GM12872 (cell line): ENCODE data around the gene PLEKHS1.

Experiments used
- TF ChIP-seq, protein P1 (sequence below): IDR thresholded peaks from 3 replicates; pipeline ENCODE4 v1.5.1; 2011; ENCODE audit warnings: low read depth, mild to moderate bottlenecking, low read length, moderate library complexity; ENCODE audit not compliant: insufficient read depth

The PLEKHS1 gene

DNA sequence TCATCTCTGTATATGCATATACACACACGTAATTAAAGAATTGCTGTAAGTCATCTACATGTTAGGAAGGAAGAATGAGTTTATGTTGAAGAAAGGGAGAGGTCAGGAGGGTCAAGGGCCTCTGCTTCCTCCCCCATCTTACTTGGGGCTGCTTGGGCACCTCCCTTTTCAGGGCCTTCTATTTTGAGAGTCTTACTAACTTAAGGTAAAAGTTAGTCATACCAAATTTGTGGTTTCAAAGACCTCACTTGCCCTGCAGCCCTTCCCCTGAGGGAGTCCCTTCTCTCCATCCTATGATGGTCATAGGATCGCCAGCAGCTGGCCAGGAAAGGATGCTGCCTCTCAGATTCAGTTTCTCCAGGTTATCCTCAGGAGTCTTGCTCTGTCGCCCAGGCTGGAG, 2.6 kb downstream of the PLEKHS1 start:
- TF ChIP-seq, protein P1, sequence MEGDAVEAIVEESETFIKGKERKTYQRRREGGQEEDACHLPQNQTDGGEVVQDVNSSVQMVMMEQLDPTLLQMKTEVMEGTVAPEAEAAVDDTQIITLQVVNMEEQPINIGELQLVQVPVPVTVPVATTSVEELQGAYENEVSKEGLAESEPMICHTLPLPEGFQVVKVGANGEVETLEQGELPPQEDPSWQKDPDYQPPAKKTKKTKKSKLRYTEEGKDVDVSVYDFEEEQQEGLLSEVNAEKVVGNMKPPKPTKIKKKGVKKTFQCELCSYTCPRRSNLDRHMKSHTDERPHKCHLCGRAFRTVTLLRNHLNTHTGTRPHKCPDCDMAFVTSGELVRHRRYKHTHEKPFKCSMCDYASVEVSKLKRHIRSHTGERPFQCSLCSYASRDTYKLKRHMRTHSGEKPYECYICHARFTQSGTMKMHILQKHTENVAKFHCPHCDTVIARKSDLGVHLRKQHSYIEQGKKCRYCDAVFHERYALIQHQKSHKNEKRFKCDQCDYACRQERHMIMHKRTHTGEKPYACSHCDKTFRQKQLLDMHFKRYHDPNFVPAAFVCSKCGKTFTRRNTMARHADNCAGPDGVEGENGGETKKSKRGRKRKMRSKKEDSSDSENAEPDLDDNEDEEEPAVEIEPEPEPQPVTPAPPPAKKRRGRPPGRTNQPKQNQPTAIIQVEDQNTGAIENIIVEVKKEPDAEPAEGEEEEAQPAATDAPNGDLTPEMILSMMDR, result no peak

DNA sequence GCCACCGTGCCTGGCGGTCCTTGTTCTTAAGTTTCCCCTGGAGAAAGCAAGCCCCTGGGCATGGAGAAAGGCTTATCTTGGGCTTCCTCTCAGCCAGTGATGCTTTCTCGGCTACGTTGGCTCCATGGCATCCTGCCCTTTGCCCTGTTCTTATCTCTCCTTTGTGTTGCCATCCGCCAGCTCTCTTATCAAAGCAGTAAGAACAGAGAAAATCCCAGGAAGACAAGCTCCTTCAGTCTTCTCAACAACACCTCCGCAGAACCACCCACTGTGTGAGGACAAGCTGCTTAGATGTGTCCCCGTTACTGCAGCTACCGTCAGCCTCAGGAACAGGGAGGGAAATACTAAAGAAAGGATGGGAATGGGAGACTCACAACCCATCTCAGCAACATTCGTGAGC, 3.3 kb downstream of the PLEKHS1 start:
- TF ChIP-seq, protein P1, result no peak

- TF ChIP-seq, protein P1, result no peak
These were observed 5.6 kb downstream of the PLEKHS1 start for GRCh38 chr10:113756940-113757543.

DNA sequence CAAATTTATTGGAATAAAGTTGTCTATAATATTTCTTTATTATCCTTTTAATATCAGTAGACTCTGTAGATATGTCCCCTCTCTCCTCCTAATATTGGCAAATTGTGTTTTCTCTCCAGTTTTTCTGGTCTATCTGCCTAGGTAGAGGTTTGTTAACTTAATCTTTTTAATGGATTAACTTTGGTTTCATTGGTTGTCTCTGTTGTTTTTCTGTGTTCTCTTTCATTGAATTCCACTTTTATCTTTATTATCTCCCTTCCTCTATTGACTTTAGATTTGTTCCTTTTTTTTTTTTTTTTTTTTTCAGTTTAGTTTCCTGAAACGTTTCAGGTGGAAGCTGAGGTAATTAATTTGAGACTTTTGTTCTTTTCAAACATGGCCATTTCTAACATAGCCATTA, 10.6 kb downstream of the PLEKHS1 start:
- TF ChIP-seq, protein P1, result no peak

DNA sequence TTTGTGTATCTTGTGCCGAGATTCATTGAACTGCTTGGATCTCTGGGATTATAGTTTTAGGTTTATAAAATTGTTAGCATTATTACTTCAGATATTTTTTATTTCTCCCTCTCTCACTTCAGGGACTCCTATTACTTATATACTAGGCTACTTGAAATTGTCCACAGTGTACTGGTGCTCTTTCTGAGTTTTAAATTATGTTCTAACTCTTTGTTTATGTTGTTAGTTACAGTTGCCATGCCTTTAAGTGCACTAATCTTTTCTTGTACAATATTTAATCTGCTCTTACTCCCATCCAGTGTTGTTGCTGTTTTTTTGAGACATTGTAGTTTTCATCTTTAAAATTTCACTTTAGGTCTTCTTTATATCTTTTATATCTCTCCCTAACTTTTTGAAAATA, 13.1 kb downstream of the PLEKHS1 start:
- TF ChIP-seq, protein P1, result no peak

GRCh38 chr10:113765910-113766309, 14.4 kb downstream of the PLEKHS1 start:
- TF ChIP-seq, protein P1, result no peak

DNA sequence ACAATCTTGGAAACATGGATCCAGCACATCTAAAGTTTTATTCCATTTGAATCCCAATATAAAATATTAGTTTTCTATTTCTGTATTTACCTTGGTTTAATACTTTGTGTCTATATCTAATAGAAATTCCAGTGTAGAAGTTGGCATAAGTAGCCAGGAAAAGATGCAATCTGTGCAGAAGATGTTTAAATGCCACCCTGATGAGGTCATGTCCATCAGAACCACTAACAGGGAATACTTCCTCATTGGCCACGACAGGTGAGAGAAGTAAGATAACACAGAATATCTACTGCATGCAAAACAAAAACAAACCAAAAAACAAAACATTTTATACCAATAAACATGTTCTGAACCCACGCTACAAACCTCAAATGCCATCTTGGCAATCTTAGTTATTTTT, 15.7 kb downstream of the PLEKHS1 start:
- TF ChIP-seq, protein P1, result no peak
